Measurements from ENCODE around the gene DTNB.
"Not testable (repeated sequence)": the region's sequence is repeated elsewhere in the genome, so short reads cannot be mapped to it uniquely, and the experiment has no call there.

DTNB gene

DNA sequence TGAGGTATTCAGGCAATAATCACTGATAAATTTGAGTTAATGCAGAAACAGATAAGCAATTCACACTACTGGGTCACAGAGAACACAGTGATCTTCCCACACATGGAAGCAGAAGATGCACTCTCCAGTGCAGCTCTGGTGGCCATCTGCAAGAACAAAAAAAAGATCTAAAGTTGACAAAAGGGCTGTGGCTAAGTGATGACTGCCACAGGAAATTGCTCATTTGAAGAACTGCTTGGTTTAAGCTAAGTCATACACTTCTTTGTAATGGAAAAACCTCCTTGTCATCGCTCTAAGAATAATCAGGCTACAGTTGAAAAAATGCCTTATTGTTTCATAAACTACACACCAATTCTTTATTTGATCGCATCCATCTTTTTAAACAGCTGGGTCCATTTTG lies 115.1 kb downstream of the DTNB start:
- Histone ChIP-seq H3K27me3 (ENCODE audit: insufficient read depth, low read length) (no peaks in the 10 kb centered on the region), H3K4me1 (ENCODE audit: insufficient read depth, low read length) (peaks cover 9% of the 10 kb centered on the region), H3K9me3 (ENCODE audit: low read length) (no peaks in the 10 kb centered on the region), H3K4me3 (ENCODE audit: low read length) (no peak overlapping the region), H2AFZ (ENCODE audit: low read depth, low read length) (no peak overlapping the region), H3K36me3 (ENCODE audit: insufficient read depth, low read length) (no peaks in the 10 kb centered on the region)

DNA sequence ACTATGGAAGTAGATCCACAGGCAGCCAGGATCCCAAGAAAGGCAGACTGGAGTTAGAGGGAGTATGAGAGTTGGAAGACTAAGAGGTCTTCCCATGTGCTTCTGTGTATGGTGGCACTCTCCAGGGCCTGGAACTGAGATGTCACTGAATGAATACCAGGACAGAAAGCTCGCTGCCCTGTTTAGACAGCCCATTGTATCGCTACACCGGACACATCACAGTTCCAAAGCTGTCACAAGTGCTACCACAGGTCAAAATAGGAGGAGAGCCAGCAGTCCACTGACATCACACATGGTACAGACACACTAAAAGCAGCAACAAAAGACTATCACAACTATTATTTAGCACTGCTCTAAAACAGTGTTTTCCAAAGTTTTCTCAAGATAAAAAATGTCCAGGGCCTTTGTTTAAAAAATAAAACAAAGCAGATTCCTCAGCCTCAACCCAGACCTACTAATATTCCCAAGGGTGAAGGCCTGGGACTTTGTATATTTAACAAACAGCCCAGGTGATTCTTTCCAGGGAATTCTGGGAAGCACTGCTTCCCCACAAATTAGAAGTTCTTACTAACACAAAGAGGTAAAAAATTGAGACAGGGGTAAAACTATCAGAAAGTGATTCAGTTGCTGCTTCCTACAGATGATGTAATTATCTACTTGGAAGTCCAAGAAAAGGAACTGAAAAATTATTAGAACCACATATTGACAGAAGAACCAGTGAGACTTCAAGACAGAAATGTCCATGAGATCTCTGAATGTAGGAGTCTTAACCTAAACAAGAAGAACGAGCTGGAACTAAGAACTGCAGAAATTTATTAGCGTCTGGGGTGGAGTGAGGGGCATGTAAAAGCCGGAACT lies 116.0 kb downstream of the DTNB start:
- no peak overlapping the region for H2AFZ ChIP-seq (ENCODE audit: low read depth, low read length)
- no peaks in the 10 kb centered on the region for H3K9me3 ChIP-seq (ENCODE audit: low read length)
- no peaks in the 10 kb centered on the region for H3K27me3 ChIP-seq (ENCODE audit: insufficient read depth, low read length)
- H3K36me3 ChIP-seq (ENCODE audit: insufficient read depth, low read length) = no peaks in the 10 kb centered on the region
- H3K4me1 ChIP-seq (ENCODE audit: insufficient read depth, low read length) = peaks cover 9% of the 10 kb centered on the region
- no peak overlapping the region for H3K4me3 ChIP-seq (ENCODE audit: low read length)

DNA sequence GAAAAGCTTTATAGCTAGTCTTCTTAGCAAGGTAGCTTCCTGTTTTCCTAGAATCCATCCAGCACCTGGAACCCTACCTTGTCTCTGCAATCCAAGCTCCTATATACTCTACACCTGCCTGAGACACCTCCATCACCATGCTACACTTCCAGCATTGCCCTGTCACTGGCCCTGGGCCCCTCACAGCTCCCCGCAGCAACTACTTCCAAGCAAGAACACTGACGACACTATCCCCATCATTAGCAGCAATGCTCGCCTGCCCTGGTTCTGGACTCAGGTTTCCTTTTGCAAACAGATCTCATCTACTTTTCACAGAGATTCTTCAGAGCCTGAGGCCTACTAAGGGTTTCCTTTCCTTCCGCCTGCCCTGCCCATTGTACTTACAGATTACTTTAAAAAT lies 121.1 kb downstream of the DTNB start:
- Histone ChIP-seq H3K4me1 (ENCODE audit: insufficient read depth, low read length) (peaks cover 5% of the 10 kb centered on the region), H3K27me3 (ENCODE audit: insufficient read depth, low read length) (no peaks in the 10 kb centered on the region), H3K9me3 (ENCODE audit: low read length) (no peaks in the 10 kb centered on the region), H2AFZ (ENCODE audit: low read depth, low read length) (no peak overlapping the region), H3K4me3 (ENCODE audit: low read length) (no peak overlapping the region), H3K36me3 (ENCODE audit: insufficient read depth, low read length) (no peaks in the 10 kb centered on the region)

DNA sequence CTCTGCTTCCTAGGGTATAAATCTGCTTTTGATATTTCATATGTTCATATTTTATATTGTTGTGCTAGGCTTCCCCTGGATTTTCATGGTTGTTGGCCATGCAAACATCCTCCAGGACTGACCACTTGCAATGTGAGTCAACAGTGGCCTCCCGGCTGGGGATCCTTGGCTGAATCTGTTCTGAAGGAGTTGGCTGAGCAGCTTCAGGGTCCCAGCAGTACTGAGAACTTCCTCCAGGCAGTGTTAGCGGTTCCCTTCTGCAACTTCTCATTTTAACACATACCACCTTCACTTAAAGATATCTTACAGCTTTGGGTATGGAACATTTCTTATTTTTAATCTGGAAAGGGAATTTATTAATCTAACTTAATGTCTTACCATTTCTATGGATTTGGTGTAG lies 122.1 kb downstream of the DTNB start:
- H3K27me3 ChIP-seq (ENCODE audit: insufficient read depth, low read length) = no peaks in the 10 kb centered on the region
- H3K9me3 ChIP-seq (ENCODE audit: low read length) = no peaks in the 10 kb centered on the region
- H3K36me3 ChIP-seq (ENCODE audit: insufficient read depth, low read length) = no peaks in the 10 kb centered on the region
- H2AFZ ChIP-seq (ENCODE audit: low read depth, low read length) = no peak overlapping the region
- no peaks in the 10 kb centered on the region for H3K4me1 ChIP-seq (ENCODE audit: insufficient read depth, low read length)
- no peak overlapping the region for H3K4me3 ChIP-seq (ENCODE audit: low read length)

DNA sequence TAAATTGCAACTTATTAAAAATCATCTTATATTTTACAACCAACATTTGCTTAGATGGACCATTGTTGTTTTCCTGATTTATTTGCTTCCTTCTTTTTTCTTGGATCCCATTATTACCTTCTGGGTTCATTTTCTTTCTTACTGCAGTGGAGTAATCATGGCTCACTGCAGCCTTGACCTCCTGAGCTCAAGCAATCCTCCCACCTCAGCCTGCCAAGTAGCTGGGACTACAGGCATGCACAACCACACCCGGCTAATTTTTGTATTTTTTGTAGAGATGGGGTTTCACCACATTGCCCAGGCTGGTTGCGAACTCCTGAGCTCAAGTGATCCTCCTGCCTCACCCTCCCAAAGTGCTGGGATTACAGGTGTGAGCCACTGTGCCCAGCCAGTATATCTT lies 123.8 kb downstream of the DTNB start:
- not testable (repeated sequence) for H3K9me3 ChIP-seq (ENCODE audit: low read length); H3K36me3 ChIP-seq (ENCODE audit: insufficient read depth, low read length); H3K4me1 ChIP-seq (ENCODE audit: insufficient read depth, low read length); H3K27me3 ChIP-seq (ENCODE audit: insufficient read depth, low read length); H3K4me3 ChIP-seq (ENCODE audit: low read length); H2AFZ ChIP-seq (ENCODE audit: low read depth, low read length)

DNA sequence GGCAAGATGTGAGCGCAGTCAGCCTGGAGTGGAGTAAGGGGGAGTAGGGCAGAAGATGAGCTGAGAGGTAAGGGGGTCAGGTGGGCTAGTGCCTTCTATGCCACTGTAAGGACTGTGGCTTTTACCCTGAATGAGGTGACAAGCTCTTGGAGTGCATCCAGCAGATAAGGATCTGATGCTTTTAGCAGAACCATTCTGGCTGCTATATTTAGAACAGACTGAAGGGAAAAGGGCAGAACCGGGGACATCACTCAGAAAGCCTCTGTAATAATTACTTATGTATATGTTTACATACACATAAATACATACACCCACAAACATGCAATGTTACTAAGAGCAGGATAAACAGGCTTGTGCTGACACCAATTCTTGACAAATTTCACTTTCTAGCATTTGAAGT lies 124.8 kb downstream of the DTNB start:
- H3K9me3 ChIP-seq (ENCODE audit: low read length) = no peaks in the 10 kb centered on the region
- no peaks in the 10 kb centered on the region for H3K36me3 ChIP-seq (ENCODE audit: insufficient read depth, low read length)
- H3K27me3 ChIP-seq (ENCODE audit: insufficient read depth, low read length) = no peaks in the 10 kb centered on the region
- H2AFZ ChIP-seq (ENCODE audit: low read depth, low read length) = no peak overlapping the region
- H3K4me3 ChIP-seq (ENCODE audit: low read length) = no peak overlapping the region
- H3K4me1 ChIP-seq (ENCODE audit: insufficient read depth, low read length) = no peaks in the 10 kb centered on the region

DNA sequence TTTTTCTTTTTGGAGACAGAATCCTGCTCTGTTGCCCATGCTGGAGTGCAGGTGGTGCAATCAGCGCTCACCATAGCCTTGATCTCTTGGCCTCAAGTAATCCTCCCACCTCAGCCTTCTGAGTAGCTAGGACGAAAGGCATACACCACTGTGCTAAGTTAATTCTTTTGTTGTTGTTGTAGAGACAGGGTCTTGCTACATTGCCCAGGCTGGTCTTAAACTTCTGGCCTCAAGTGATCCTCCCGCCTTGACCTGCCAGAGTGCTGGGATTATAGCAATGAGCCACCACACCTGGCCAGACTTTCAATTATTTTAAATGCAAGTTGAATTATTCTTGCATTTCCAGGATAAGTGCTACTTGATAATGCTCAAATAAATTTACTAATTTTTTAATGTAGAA lies 126.5 kb downstream of the DTNB start:
- Histone ChIP-seq H3K9me3 (ENCODE audit: low read length) (no peaks in the 10 kb centered on the region), H3K4me1 (ENCODE audit: insufficient read depth, low read length) (no peaks in the 10 kb centered on the region), H2AFZ (ENCODE audit: low read depth, low read length) (no peak overlapping the region)

DNA sequence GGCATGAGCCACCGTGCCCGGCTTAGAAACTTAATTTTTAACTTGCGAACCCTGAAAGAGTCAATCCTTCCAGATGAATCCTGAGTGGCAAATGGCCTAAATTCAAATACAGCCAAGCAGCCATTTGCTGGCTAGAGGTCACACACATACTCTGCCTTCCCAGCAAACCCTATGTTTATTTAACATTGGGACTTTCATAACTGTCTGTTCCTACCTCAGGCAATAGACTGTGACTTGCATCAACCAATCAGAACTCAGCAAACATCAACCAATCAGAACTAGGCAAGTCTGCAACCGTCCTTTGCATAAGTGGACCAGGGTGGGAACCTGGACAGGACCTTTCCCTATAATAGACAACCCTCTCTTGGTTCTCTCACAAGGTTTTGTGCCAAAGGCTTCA lies 127.5 kb downstream of the DTNB start:
- Histone ChIP-seq H3K4me3 (ENCODE audit: low read length) (no peak overlapping the region), H3K4me1 (ENCODE audit: insufficient read depth, low read length) (no peaks in the 10 kb centered on the region), H3K9me3 (ENCODE audit: low read length) (no peaks in the 10 kb centered on the region), H3K27me3 (ENCODE audit: insufficient read depth, low read length) (no peaks in the 10 kb centered on the region), H2AFZ (ENCODE audit: low read depth, low read length) (no peak overlapping the region), H3K36me3 (ENCODE audit: insufficient read depth, low read length) (no peaks in the 10 kb centered on the region)

More for the DNA sequence above, 126.5 kb downstream of the DTNB start:
- Histone ChIP-seq H3K27me3 (ENCODE audit: insufficient read depth, low read length) (no peaks in the 10 kb centered on the region), H3K36me3 (ENCODE audit: insufficient read depth, low read length) (no peaks in the 10 kb centered on the region), H3K4me3 (ENCODE audit: low read length) (no peak overlapping the region)

DNA sequence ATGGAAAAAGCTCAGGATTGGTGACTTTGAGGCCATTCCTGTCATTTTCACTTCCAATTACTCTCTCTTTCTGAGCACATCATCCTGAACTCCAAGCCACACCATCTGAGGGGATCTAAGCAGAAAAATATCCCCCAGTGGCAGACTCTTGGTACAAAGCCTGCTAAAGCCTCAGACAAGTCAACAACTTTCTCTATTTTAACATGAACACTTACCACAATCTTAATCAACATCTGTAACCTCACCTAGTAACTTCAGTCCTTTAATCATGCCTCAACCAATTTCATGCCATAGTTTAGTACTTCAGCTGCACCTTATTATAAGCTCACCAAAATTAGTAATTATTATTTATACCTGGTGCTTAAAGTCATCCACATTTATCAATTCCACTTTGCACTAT lies 128.9 kb downstream of the DTNB start:
- Histone ChIP-seq H3K4me1 (ENCODE audit: insufficient read depth, low read length) (no peaks in the 10 kb centered on the region), H2AFZ (ENCODE audit: low read depth, low read length) (no peak overlapping the region), H3K36me3 (ENCODE audit: insufficient read depth, low read length) (no peaks in the 10 kb centered on the region), H3K27me3 (ENCODE audit: insufficient read depth, low read length) (no peaks in the 10 kb centered on the region), H3K4me3 (ENCODE audit: low read length) (no peak overlapping the region), H3K9me3 (ENCODE audit: low read length) (no peaks in the 10 kb centered on the region)

DNA sequence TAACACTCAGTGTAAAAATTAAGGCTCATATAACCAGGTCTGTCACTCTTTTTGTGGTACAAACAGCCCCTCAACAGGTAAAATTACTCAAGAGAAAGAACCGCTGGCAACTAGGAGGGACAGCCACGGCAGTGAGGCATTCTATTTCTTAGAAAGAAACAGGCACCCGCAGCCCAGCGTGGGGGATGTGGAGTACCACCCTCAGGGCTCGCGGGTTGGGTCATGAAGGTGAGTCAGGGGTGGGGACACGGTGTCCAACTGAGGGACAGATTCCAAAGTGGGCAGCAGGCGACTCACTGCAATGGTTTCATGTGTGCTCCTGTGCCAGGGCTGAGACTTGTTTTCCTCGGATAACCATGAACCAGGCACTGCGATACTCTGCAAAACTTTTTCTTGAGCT lies 129.4 kb downstream of the DTNB start:
- Histone ChIP-seq H3K27me3 (ENCODE audit: insufficient read depth, low read length) (no peaks in the 10 kb centered on the region), H3K36me3 (ENCODE audit: insufficient read depth, low read length) (no peaks in the 10 kb centered on the region), H3K9me3 (ENCODE audit: low read length) (no peaks in the 10 kb centered on the region), H3K4me1 (ENCODE audit: insufficient read depth, low read length) (no peaks in the 10 kb centered on the region), H3K4me3 (ENCODE audit: low read length) (no peak overlapping the region), H2AFZ (ENCODE audit: low read depth, low read length) (no peak overlapping the region)

DNA sequence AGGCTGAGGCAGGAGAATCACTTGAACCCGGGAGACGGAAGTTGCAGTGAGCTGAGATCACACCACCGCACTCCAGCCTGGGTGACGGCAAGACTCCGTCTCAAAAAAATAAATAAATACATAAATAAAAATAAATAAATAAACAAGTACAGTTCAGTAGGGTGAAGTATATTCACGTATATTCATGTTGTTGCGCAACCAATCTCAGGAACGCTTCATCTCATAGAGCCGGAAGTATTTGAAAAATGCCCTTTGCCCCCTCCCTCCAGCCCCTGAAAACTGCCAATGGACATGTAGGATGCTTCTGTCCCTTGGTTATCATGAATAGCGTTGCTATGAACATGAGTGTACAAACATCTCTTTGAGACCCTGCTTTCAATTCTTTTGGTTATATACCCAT lies 132.0 kb downstream of the DTNB start:
- Histone ChIP-seq H3K9me3 (ENCODE audit: low read length) (peaks cover 2% of the 10 kb centered on the region), H2AFZ (ENCODE audit: low read depth, low read length) (no peak overlapping the region), H3K36me3 (ENCODE audit: insufficient read depth, low read length) (no peaks in the 10 kb centered on the region), H3K4me3 (ENCODE audit: low read length) (no peak overlapping the region), H3K4me1 (ENCODE audit: insufficient read depth, low read length) (no peaks in the 10 kb centered on the region), H3K27me3 (ENCODE audit: insufficient read depth, low read length) (no peaks in the 10 kb centered on the region)

DNA sequence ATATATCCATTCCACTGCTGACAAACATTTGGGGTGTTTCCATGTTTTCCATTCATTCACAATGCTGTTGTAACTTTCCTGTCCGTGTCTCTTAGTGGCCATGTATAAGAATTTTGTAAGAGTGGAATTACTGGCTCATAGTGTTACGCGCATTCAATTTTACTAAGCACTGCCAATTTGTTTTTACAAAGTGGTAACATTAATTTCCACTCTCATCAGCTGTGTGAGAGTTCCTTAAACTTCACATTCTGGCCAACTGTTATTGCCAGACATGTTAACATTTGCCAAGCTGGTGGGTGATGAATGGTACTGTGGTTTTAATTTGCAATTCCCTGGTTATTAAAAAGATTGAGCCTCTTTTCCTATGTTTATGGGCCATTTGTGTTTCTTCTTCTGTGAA lies 134.2 kb downstream of the DTNB start:
- no peak overlapping the region for H3K4me3 ChIP-seq (ENCODE audit: low read length)
- H3K4me1 ChIP-seq (ENCODE audit: insufficient read depth, low read length) = no peaks in the 10 kb centered on the region
- H3K36me3 ChIP-seq (ENCODE audit: insufficient read depth, low read length) = peaks cover 3% of the 10 kb centered on the region
- no peaks in the 10 kb centered on the region for H3K27me3 ChIP-seq (ENCODE audit: insufficient read depth, low read length)
- H2AFZ ChIP-seq (ENCODE audit: low read depth, low read length) = no peak overlapping the region
- H3K9me3 ChIP-seq (ENCODE audit: low read length) = peaks cover 14% of the 10 kb centered on the region

DNA sequence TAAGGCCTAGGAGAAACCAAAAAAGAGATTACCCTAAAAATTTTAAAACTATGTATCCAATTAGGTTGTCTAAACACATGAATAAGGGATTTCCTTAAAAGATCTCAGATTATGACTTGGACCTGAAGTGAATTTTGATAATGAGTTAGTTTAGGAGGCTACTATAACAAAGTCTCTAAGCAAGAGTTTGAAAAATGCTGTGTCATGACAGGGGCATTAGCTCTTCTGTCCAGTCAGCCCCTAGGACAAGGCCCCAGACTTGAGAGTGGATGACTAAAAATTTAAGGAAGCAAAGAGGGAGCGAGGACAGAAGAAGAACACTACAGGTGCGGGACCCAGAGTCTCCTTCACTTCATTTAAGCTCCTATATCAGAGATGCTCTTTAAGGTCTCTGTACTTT lies 135.9 kb downstream of the DTNB start:
- Histone ChIP-seq H3K4me1 (ENCODE audit: insufficient read depth, low read length) (no peaks in the 10 kb centered on the region), H3K27me3 (ENCODE audit: insufficient read depth, low read length) (no peaks in the 10 kb centered on the region), H2AFZ (ENCODE audit: low read depth, low read length) (no peak overlapping the region), H3K9me3 (ENCODE audit: low read length) (peaks cover 14% of the 10 kb centered on the region), H3K36me3 (ENCODE audit: insufficient read depth, low read length) (peaks cover 3% of the 10 kb centered on the region), H3K4me3 (ENCODE audit: low read length) (no peak overlapping the region)
